MM.1S (cell line): ENCODE measurements around the gene TANC1.

Experiments used
- DNase-seq: peaks from one replicate; pipeline ENCODE4 v3.0.0-alpha.2; 2015
- H2AFZ ChIP-seq: fragments of 300-600 bp; sonication (generic); 2 replicates; pipeline ENCODE4 v1.6.0; 2016; ENCODE audit warnings: antibody characterized with exemption, low read length
- H3F3A ChIP-seq: fragments of 300-600 bp; sonication (generic); 2 replicates; pipeline ENCODE4 v1.6.1; 2016; ENCODE audit warnings: mild to moderate bottlenecking, antibody characterized with exemption, low read length, moderate library complexity, mixed read lengths; ENCODE audit not compliant: insufficient read depth
- H3K27ac ChIP-seq: fragments of 300-600 bp; sonication (generic); 2 replicates; pipeline ENCODE4 v1.5.1; 2016; ENCODE audit warnings: mild to moderate bottlenecking, low read length
- H3K27me3 ChIP-seq: fragments of 300-600 bp; sonication (generic); replicated peaks from 2 replicates; pipeline ENCODE4 v1.6.0; 2016; ENCODE audit warnings: low read length; ENCODE audit not compliant: insufficient read depth
- H3K36me3 ChIP-seq: fragments of 300-600 bp; sonication (generic); replicated peaks from 2 replicates; pipeline ENCODE4 v1.6.1; 2016; ENCODE audit warnings: mild to moderate bottlenecking, low read length, mixed read lengths; ENCODE audit not compliant: insufficient read depth
- H3K4me1 ChIP-seq: fragments of 300-600 bp; sonication (generic); 2 replicates; pipeline ENCODE4 v1.6.1; 2016; ENCODE audit warnings: low read length, mixed read lengths
- H3K4me2 ChIP-seq: fragments of 300-600 bp; sonication (generic); 2 replicates; pipeline ENCODE4 v1.6.0; 2016; ENCODE audit warnings: low read depth, low read length
- H3K4me3 ChIP-seq: fragments of 300-600 bp; sonication (generic); 2 replicates; pipeline ENCODE4 v1.5.1; 2016; ENCODE audit warnings: low read length, mixed read lengths
- H3K79me2 ChIP-seq: fragments of 300-600 bp; sonication (generic); 2 replicates; pipeline ENCODE4 v1.6.1; 2016; ENCODE audit warnings: mixed run types, low read length, mixed read lengths
- H3K9ac ChIP-seq: fragments of 300-600 bp; sonication (generic); 2 replicates; pipeline ENCODE4 v1.6.1; 2016; ENCODE audit warnings: low read length, mixed read lengths
- H3K9me2 ChIP-seq: fragments of 300-600 bp; sonication (generic); replicated peaks from 2 replicates; pipeline ENCODE4 v1.6.1; 2016; ENCODE audit warnings: mild to moderate bottlenecking, low read length, mixed read lengths; ENCODE audit not compliant: insufficient read depth
- H3K9me3 ChIP-seq: fragments of 300-600 bp; sonication (generic); replicated peaks from 2 replicates; pipeline ENCODE4 v1.6.1; 2016; ENCODE audit warnings: mild to moderate bottlenecking, low read length, mixed read lengths; ENCODE audit not compliant: insufficient read depth
- H4K20me1 ChIP-seq: fragments of 300-600 bp; sonication (generic); 2 replicates; pipeline ENCODE4 v1.6.1; 2016; ENCODE audit warnings: mild to moderate bottlenecking, low read length, moderate library complexity, mixed read lengths; ENCODE audit not compliant: insufficient read depth
- CTCF ChIP-seq: fragments of 300-600 bp; sonication (generic); IDR thresholded peaks from 2 replicates; pipeline ENCODE4 v1.5.1; 2016; ENCODE audit warnings: antibody characterized with exemption, low read length, mixed read lengths
- EZH2 ChIP-seq: fragments of 300-600 bp; sonication (generic); optimal IDR thresholded peaks from 2 replicates; pipeline ENCODE3; 2017; ENCODE audit warnings: low read depth, mild to moderate bottlenecking, antibody characterized with exemption, low read length, mixed read lengths
- EZH2phosphoT487 ChIP-seq: fragments of 300-600 bp; sonication (generic); IDR thresholded peaks from 2 replicates; pipeline ENCODE4 v1.6.1; 2018; ENCODE audit warnings: antibody characterized with exemption, low read length

TANC1 gene

GRCh38 chr2:159144776-159145614, 176.6 kb downstream of the TANC1 start:
- Histone ChIP-seq H4K20me1 (no peaks in the 10 kb centered on the region), H3K4me2 (no peak overlapping the region), H3K9me3 (no peaks in the 10 kb centered on the region), H3K9me2 (no peaks in the 10 kb centered on the region), H3K27me3 (no peaks in the 10 kb centered on the region), H3F3A (no peaks in the 10 kb centered on the region), H3K79me2 (no peaks in the 10 kb centered on the region), H3K36me3 (no peaks in the 10 kb centered on the region), H3K4me1 (no peaks in the 10 kb centered on the region), H3K9ac (no peak overlapping the region), H3K4me3 (no peak overlapping the region), H3K27ac (no peak overlapping the region), H2AFZ (no peak overlapping the region)
- TF ChIP-seq CTCF (no peak), EZH2 (no peak), EZH2phosphoT487 (no peak)
- peak; percentile 8 for DNase-seq

GRCh38 chr2:159145745-159146354, 177.4 kb downstream of the TANC1 start:
- no peaks in the 10 kb centered on the region for H3K9me3 ChIP-seq
- no peaks in the 10 kb centered on the region for H3K27me3 ChIP-seq
- no peaks in the 10 kb centered on the region for H3K79me2 ChIP-seq
- H3K27ac ChIP-seq = no peak overlapping the region
- H3K36me3 ChIP-seq = no peaks in the 10 kb centered on the region
- H2AFZ ChIP-seq = no peak overlapping the region
- no peaks in the 10 kb centered on the region for H3K9me2 ChIP-seq
- no peak overlapping the region for H3K4me3 ChIP-seq
- TF ChIP-seq CTCF (no peak), EZH2 (no peak), EZH2phosphoT487 (no peak)
- H4K20me1 ChIP-seq = no peaks in the 10 kb centered on the region
- H3F3A ChIP-seq = no peaks in the 10 kb centered on the region
- DNase-seq = no peak
- H3K4me2 ChIP-seq = no peak overlapping the region
- no peak overlapping the region for H3K9ac ChIP-seq
- no peaks in the 10 kb centered on the region for H3K4me1 ChIP-seq

DNA sequence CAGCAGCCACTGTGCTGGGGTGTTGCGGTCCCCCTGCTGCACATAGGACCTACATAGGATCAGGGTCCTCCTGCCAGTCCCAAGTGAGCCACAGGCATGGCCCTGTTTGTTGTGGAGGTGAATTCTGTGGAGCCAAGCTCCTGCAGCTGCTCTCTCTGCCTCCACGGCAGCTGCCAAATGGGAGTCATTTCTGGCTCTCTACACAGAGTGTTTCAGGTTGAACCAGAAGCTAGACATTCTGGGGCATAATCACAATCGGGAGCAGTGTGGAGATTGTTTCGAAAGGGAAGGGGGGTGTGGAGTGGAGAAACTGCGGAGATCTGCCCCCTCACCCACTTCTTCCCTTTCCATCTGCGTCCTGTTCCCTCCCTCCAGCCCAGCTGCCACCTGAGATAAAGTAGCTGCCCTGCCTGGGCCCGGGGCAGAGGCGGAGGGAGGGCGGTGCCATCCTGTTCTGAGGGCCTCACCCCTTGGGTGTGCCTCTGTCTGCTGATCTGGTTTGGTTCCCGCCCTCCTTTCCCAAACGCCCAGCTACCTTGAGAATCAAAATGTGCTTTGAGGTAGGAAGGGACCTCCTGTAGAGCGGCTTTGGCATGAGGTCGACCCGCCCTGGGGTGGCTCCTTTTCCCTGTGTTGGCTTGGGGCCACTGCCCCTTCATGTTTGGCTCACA, 178.7 kb downstream of the TANC1 start:
- H3K4me2 ChIP-seq = no peak overlapping the region
- TF ChIP-seq EZH2phosphoT487 (no peak), EZH2 (no peak), CTCF (no peak)
- H3K27me3 ChIP-seq = no peaks in the 10 kb centered on the region
- H3K27ac ChIP-seq = no peak overlapping the region
- no peaks in the 10 kb centered on the region for H3K9me3 ChIP-seq
- no peak overlapping the region for H3K9ac ChIP-seq
- no peaks in the 10 kb centered on the region for H3K9me2 ChIP-seq
- H4K20me1 ChIP-seq = no peaks in the 10 kb centered on the region
- H2AFZ ChIP-seq = no peak overlapping the region
- no peak overlapping the region for H3K4me3 ChIP-seq
- H3K79me2 ChIP-seq = no peaks in the 10 kb centered on the region
- H3K36me3 ChIP-seq = no peaks in the 10 kb centered on the region
- DNase-seq = no peak
- H3F3A ChIP-seq = no peaks in the 10 kb centered on the region
- H3K4me1 ChIP-seq = no peaks in the 10 kb centered on the region
